CD4-positive, alpha-beta T cell (primary cell): ENCODE data around the gene ANO5. TPM values are rescaled to one million over a fixed set of nuclear protein-coding genes. Genes with fewer than 3 reads are reported as not detected.
A peak's percentile ranks its signal among the peaks of the same experiment; 100 is the strongest.

Experiments
- ATAC-seq: fragments of 200-7000 bp; cut with Tn5 transposase; one replicate; pipeline ENCODE4 v1.10.0; 2022; ENCODE audit warnings: mild to moderate bottlenecking; ENCODE audit not compliant: poor library complexity
- CTCF ChIA-PET: fragments of 350-600 bp; sonication (Branson Sonifier 250); formaldehyde crosslinking; loops from one replicate; lab custom pipeline; 2021; ENCODE audit warnings: antibody characterized with exemption, inconsistent platforms; lab: Charles Lee
- POLR2A ChIA-PET: fragments of 350-600 bp; sonication (Branson Sonifier 250); formaldehyde crosslinking; loops from one replicate; lab custom pipeline; 2021; ENCODE audit warnings: antibody characterized with exemption, inconsistent platforms; lab: Charles Lee
- DNase-seq, 14 experiments: peaks; one replicate each; pipeline ENCODE4 v3.0.0-alpha.2; 2013 to 2020; ENCODE audit warnings: mixed read lengths in 2 of 14
- H3K27ac ChIP-seq, 2 donors: one replicate each; pipeline versions ENCODE4 v1.5.1 to v1.7.0; 2013; ENCODE audit warnings: low read length in 2 of 2, low read depth in 1 of 2, mild to moderate bottlenecking in 1 of 2
- H3K27me3 ChIP-seq, 2 experiments: 1 replicate in 1 of 2; 2 replicates in 1 of 2; pipeline versions ENCODE4 v1.6.1 to v1.7.0; 2013; ENCODE audit warnings: low read length in 2 of 2, control low read depth in 1 of 2, mild to moderate bottlenecking in 1 of 2, moderate library complexity in 1 of 2; ENCODE audit not compliant: insufficient read depth in 2 of 2, control insufficient read depth in 1 of 2
- H3K36me3 ChIP-seq: one replicate; pipeline ENCODE4 v1.6.1; 2013; ENCODE audit warnings: low read length, control low read depth; ENCODE audit not compliant: insufficient read depth
- H3K4me1 ChIP-seq: one replicate; pipeline ENCODE4 v1.6.1; 2013; ENCODE audit warnings: low read length, control low read depth; ENCODE audit not compliant: insufficient read depth
- H3K4me3 ChIP-seq: one replicate; pipeline ENCODE4 v1.5.1; 2013; ENCODE audit warnings: mild to moderate bottlenecking, low read length, moderate library complexity
- H3K9me3 ChIP-seq, 2 experiments: 1 replicate in 1 of 2; 2 replicates in 1 of 2; pipeline versions ENCODE4 v1.6.1 to v1.7.0; 2013; ENCODE audit warnings: low read length in 2 of 2, mild to moderate bottlenecking in 2 of 2, control low read depth in 1 of 2, moderate library complexity in 1 of 2; ENCODE audit not compliant: control insufficient read depth in 1 of 2, insufficient read depth in 1 of 2
- H3K27ac Mint-ChIP-seq: one replicate; pipeline ENCODE4 v1.8.0; 2020; ENCODE audit warnings: mixed read lengths
- H3K27me3 Mint-ChIP-seq: one replicate; pipeline ENCODE4 v1.8.0; 2021; ENCODE audit warnings: mixed read lengths
- H3K36me3 Mint-ChIP-seq: one replicate; pipeline ENCODE4 v1.8.0; 2021; ENCODE audit warnings: low read depth, mixed read lengths
- H3K4me1 Mint-ChIP-seq: one replicate; pipeline ENCODE4 v1.8.0; 2021; ENCODE audit warnings: low read depth, mixed read lengths
- H3K4me3 Mint-ChIP-seq: one replicate; pipeline ENCODE4 v1.8.0; 2020; ENCODE audit warnings: mild to moderate bottlenecking, mixed read lengths
- H3K9me3 Mint-ChIP-seq: one replicate; pipeline ENCODE4 v1.8.0; 2020; ENCODE audit warnings: mixed read lengths
- intact Hi-C, 2 experiments: fragments of 100-400 bp; cut with DNase I in 1 of 2; cut with micrococcal nuclease in 1 of 2; formaldehyde crosslinking; loops; one replicate each; pipeline versions ENCODE4 v1.15.1 to v1.9.0; 2023 to 2025; cut with DNase I, micrococcal nuclease
- total RNA-seq, 174 experiments: library from RNA in 2 of 174; stranded (reverse) in 2 of 174; gene quantifications; one replicate each; pipeline ENCODE4 v1.2.3 and lab custom pipeline; 2021 to 2026
- TF ChIP-seq, protein P1 (sequence below): fragments of 200-600 bp; IDR thresholded peaks from one replicate; pipeline ENCODE4 v1.8.0; 2022; ENCODE audit warnings: antibody characterized with exemption, mild to moderate bottlenecking

The ANO5 gene
- total RNA-seq, 2 experiments from 2014 or later = not detected

DNA sequence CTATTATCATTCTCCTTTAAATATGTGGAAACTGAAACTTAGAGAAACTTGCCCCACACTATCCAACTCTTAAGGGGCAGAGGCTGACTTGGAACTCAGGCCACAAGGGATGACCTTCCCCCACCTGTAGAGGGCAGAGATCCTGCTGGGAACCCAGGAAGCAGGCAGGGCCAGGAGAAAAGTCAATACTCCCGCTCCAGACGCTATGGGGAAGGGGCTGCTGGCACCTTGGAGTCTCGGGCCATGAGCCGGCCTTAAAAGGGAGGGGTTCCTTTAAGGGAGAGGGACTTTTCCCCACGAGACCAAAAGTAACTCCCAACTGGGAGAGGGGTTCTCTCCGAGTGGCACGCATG lies 620 bp upstream of the ANO5 start:
- ChIA-PET POLR2A (no interaction called here), CTCF (no interaction called here)
- Mint-ChIP-seq H3K9me3 (no peaks in the 10 kb centered on the region), H3K4me1 (peaks cover 5% of the 10 kb centered on the region), H3K27me3 (peaks cover 53% of the 10 kb centered on the region), H3K4me3 (no peak overlapping the region), H3K27ac (no peak overlapping the region), H3K36me3 (no peaks in the 10 kb centered on the region)
- Histone ChIP-seq H3K36me3 (no peaks in the 10 kb centered on the region), H3K27ac (no peak overlapping the region), H3K4me3 (peak overlapping the region; percentile 28), H3K4me1 (peaks cover 4% of the 10 kb centered on the region), H3K9me3 (peaks cover 0 to 18% of the 10 kb centered on the region in 2 experiments), H3K27me3 (peaks cover 11 to 34% of the 10 kb centered on the region in 2 experiments)
- intact Hi-C loops = no loop called here
- ATAC-seq (no peak), DNase-seq (peak in 1 of 14 experiments; percentile 5)
- TF ChIP-seq, protein P1, sequence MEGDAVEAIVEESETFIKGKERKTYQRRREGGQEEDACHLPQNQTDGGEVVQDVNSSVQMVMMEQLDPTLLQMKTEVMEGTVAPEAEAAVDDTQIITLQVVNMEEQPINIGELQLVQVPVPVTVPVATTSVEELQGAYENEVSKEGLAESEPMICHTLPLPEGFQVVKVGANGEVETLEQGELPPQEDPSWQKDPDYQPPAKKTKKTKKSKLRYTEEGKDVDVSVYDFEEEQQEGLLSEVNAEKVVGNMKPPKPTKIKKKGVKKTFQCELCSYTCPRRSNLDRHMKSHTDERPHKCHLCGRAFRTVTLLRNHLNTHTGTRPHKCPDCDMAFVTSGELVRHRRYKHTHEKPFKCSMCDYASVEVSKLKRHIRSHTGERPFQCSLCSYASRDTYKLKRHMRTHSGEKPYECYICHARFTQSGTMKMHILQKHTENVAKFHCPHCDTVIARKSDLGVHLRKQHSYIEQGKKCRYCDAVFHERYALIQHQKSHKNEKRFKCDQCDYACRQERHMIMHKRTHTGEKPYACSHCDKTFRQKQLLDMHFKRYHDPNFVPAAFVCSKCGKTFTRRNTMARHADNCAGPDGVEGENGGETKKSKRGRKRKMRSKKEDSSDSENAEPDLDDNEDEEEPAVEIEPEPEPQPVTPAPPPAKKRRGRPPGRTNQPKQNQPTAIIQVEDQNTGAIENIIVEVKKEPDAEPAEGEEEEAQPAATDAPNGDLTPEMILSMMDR = no peak

DNA sequence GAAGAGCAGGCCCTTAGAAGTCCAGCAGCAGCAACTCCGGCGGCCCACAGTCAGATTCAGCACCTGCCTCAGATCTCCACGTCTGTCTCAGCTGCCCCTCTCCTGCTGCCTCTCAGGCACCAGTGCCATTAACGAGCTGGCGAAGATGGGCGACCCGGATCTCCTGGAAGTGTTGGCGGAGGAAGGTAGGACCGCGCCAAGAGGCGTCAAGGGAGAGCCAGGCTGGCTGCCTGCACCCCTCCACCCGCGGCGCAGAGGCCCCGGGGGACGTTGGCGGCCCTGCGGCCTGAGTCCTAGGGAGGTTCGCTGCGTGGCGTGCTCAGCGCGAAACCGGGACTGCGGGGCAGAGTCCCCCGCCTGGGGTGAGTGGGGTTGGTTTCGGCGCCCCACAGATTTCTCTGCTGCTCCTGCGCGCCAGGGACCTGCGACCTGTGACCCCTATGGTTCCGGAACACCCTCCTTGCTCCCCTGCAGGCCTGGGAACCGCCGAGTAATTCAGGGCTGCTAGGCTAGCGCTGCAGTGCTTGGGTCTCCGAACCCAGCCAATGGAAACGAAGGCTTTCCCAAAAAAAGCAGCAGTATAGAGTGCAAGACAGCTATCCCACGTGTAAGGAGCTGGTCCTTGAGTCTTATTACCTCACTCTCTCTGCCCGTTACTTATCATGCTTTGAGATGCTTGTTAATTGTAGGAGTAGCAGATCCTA lies 615 bp downstream of the ANO5 start:
- peaks cover 56% of the 10 kb centered on the region for H3K27me3 Mint-ChIP-seq
- peak overlapping the region; percentile 51 for H3K4me3 Mint-ChIP-seq
- ChIA-PET CTCF (no interaction called here), POLR2A (no interaction called here)
- no peak overlapping the region for H3K27ac ChIP-seq
- no peaks in the 10 kb centered on the region for H3K9me3 Mint-ChIP-seq
- no peaks in the 10 kb centered on the region for H3K36me3 Mint-ChIP-seq
- peaks cover 0 to 18% of the 10 kb centered on the region in 2 experiments for H3K9me3 ChIP-seq
- peaks cover 5% of the 10 kb centered on the region for H3K4me1 Mint-ChIP-seq
- intact Hi-C loops = no loop called here
- H3K4me1 ChIP-seq = peaks cover 4% of the 10 kb centered on the region
- TF ChIP-seq, protein P1 = no peak
- peaks cover 11 to 34% of the 10 kb centered on the region in 2 experiments for H3K27me3 ChIP-seq
- H3K36me3 ChIP-seq = no peaks in the 10 kb centered on the region
- ATAC-seq (no peak), DNase-seq (peak in 1 of 14 experiments; percentile 0)
- H3K27ac Mint-ChIP-seq = no peak overlapping the region
- peak overlapping the region; percentile 28 for H3K4me3 ChIP-seq

DNA sequence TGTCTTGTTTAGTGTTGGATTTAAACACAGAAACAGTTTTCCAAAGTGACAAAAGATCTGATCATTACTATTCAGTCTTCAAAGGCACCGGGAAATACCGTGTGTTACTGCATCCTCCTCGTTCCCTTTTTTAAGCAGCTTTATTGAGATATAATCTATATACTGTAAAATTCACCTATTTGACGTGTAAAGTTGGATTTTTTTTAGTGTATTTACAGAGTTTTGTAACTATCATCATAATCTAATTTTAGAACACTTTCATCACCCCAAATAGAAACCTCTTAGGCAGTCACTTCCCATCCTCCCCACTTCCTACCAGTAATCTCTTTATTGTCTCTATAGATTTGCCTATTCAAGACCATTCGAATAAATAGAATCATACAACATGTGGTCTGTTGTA lies 1.4 kb downstream of the ANO5 start:
- Mint-ChIP-seq H3K36me3 (no peaks in the 10 kb centered on the region), H3K9me3 (no peaks in the 10 kb centered on the region), H3K27me3 (peaks cover 52% of the 10 kb centered on the region), H3K27ac (no peak overlapping the region), H3K4me1 (peaks cover 5% of the 10 kb centered on the region), H3K4me3 (no peak overlapping the region)
- TF ChIP-seq, protein P1 = no peak
- ChIA-PET POLR2A (no interaction called here), CTCF (no interaction called here)
- H3K27me3 ChIP-seq = peaks cover 11 to 34% of the 10 kb centered on the region in 2 experiments
- DNase-seq = no peak
- peaks cover 4% of the 10 kb centered on the region for H3K4me1 ChIP-seq
- no peak for ATAC-seq
- no peaks in the 10 kb centered on the region for H3K36me3 ChIP-seq
- H3K27ac ChIP-seq = no peak overlapping the region
- H3K9me3 ChIP-seq = peaks cover 0 to 18% of the 10 kb centered on the region in 2 experiments
- intact Hi-C loops = no loop called here
- no peak overlapping the region for H3K4me3 ChIP-seq
